GM13977 (cell line): ENCODE data around the gene TMC2.
"Not testable (repeated sequence)": the region's sequence is repeated elsewhere in the genome, so short reads cannot be mapped to it uniquely, and the experiment has no call there.

Experiments
- DNase-seq: peaks from one replicate; pipeline ENCODE4 v3.0.0; 2012; ENCODE audit warnings: low spot score
- in situ Hi-C: fragments of 300-500 bp; cut with MboI; formaldehyde crosslinking; loops from one replicate; pipeline ENCODE4 v1.12.0; 2022; ENCODE audit warnings: low sequenced_read_pairs, low pct_unique_long_range_greater_than_20kb, mixed read lengths, inconsistent platforms; ENCODE audit not compliant: unreplicated experiment
- TF ChIP-seq, protein P1 (sequence below): IDR thresholded peaks from 2 replicates; pipeline ENCODE4 v1.5.1; 2012; ENCODE audit warnings: mild to moderate bottlenecking, control low read depth; ENCODE audit not compliant: insufficient read depth; ENCODE audit errors: extremely low read depth, missing control alignments

TMC2 gene

DNA sequence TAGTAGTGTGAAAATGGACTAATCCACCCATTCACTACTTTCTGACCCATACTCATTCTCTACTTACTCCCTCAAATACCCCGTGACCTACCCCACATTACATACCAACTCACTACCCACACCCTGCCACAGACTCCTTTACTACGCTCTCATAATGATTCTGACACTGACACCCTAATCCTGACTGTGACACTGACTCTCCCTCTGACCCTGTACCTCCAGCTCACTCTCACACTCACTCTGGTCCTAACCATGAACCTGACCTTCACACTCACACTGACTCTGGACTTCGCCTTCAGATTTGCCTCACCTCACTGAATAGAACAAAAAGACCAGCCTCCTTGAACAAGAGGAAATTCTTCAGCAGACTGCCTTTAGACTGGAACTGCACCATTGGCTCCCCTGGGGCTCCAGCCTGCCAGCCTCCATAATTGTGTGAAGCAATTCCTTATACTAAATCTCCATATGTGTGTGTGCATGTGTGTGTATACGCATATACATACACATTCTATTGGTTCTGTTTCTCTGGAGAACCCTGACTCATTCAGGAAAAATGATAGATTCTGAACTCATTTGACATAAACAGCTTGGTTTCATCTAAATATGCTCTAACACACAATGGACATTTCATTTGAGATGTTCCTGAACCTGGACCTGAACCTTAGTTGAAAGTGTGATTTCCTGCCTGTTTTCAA, 17.1 kb upstream of the TMC2 start:
- in situ Hi-C loops, result no loop called here
- TF ChIP-seq, protein P1, sequence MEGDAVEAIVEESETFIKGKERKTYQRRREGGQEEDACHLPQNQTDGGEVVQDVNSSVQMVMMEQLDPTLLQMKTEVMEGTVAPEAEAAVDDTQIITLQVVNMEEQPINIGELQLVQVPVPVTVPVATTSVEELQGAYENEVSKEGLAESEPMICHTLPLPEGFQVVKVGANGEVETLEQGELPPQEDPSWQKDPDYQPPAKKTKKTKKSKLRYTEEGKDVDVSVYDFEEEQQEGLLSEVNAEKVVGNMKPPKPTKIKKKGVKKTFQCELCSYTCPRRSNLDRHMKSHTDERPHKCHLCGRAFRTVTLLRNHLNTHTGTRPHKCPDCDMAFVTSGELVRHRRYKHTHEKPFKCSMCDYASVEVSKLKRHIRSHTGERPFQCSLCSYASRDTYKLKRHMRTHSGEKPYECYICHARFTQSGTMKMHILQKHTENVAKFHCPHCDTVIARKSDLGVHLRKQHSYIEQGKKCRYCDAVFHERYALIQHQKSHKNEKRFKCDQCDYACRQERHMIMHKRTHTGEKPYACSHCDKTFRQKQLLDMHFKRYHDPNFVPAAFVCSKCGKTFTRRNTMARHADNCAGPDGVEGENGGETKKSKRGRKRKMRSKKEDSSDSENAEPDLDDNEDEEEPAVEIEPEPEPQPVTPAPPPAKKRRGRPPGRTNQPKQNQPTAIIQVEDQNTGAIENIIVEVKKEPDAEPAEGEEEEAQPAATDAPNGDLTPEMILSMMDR, result no peak
- DNase-seq, result no peak

DNA sequence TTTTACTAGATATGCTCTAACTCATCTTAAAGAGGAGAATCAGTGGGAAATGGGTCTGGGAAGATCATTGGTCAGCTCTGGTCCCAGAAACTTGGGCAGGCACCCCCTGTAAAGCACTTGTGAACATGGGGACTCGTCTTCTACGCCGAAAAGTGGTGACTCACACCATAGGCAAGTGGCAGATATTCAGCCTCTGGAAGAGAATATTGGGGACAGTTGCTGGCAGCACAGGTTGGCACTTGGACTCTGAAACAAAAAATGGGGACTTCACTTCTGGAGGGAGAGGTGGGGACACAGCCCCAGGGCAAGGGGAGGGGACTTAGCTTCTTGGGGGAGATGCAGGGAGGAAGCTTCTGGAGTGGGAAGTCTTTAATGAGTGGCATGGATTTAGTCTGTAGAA, 15.8 kb upstream of the TMC2 start:
- no peak for DNase-seq
- in situ Hi-C loops, result no loop called here
- TF ChIP-seq, protein P1, result no peak

DNA sequence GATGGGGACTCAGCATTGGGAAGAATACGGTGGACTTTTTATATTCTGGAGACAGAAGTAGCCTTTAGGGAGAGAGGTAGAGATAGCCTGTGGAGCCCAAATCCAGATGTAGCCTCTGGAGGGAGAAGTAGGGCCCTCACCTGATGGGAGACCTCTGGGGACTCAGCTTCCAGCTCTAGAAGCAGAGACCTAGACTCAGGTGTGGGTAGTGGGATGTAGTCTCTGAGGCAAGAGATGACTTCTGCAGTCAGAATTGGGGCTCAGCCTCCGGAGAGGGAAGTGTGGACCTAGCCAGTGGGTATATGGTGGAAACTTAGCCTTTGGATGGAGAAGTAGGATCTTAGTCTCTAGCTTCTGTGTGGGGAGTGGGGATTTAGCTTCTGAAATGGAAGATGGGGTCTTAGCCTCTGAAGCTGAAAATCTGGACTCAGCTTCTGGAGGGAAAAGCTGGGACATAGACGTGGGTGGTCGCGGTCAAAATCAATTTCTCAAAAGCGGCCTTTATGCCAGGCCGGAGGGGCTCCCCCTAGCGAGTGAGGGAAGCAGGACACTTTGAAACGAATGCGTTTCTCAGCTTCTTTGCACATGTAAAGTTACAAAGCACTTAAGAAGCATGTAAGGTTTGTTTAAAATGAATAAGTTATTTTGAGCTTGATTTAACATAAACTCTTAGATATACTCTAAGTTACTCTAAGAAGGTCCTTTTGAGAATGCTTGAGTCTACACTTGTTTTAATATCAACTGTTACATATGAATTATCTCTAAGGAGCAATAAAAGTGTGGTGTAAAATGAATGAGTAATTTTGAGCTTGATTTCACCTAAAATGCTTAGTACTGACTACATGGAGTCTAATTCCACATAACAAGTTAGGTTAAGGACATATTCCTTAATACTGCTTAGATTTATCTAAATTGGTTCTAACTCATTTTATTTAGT, 14.7 kb upstream of the TMC2 start:
- peak; percentile 48 for DNase-seq
- TF ChIP-seq, protein P1, result peak; percentile 92
- in situ Hi-C loops, result no loop called here

DNA sequence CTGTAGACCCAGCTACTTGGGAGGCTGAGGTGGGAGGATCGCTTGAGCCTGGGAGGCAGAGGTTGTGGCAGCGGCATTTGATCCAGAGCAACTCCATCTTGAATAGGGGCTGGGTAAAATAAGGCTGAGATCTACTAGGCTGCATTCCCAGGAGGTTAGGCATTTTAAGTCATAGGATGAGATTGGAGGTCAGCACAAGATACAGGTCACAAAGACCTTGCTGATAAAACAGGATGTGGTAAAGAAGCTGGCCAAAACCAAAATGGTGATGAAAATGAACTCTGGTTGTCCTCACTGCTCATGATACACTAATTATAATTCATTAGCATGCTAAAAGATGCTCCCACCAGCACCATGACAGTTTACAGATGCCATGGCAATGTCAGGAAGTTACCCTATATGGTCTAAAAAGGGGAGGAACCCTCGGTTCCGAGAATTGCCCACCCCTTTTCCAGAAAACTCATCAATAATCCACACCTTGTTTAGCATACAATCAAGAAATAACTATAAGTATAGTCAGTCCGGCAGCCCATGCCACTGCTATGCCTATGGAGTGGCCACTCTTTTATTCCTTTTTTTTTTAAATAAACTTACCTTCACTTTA, 13.4 kb upstream of the TMC2 start:
- DNase-seq, in situ Hi-C loops: not testable (repeated sequence)

DNA sequence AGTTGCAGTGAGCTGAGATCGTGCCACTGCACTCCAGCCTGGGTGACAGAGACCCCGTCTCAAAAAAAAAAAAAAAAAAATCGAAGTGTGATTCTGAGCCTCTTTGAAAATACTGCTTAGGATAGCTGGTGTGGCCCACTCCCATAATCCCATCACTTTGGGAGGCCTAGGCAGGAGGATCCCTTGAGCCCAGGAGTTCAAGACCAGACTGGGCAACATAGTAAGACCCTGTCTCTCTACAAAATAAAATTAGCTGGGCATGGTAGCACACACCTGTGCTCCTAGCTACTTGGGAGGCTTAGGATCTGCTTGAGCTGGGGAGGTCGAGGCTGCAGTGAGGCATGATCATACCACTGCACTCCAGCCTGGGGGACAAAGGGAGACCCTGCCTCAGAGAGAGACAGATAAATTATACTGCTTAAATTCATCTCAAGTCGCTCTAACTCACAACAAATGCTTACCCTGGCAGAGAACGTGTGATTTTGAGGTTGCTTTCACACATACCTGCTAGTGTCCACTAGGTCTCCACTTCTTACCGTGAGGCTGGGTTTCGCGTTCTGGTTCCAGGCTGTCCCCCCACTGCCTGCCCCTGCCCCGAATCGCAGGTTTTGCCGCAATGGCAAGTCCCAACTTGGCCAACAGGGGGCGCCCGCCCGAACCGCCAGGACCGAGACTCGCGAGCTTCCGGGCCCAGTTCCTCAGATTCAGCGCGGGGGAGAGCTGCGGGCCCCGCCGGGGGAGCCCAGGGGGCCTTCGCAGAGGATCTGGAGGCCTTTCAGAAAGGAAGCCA, 12.3 kb upstream of the TMC2 start:
- peak; percentile 85 for DNase-seq
- in situ Hi-C loops, result no loop called here
- TF ChIP-seq, protein P1, result peak; percentile 93

DNA sequence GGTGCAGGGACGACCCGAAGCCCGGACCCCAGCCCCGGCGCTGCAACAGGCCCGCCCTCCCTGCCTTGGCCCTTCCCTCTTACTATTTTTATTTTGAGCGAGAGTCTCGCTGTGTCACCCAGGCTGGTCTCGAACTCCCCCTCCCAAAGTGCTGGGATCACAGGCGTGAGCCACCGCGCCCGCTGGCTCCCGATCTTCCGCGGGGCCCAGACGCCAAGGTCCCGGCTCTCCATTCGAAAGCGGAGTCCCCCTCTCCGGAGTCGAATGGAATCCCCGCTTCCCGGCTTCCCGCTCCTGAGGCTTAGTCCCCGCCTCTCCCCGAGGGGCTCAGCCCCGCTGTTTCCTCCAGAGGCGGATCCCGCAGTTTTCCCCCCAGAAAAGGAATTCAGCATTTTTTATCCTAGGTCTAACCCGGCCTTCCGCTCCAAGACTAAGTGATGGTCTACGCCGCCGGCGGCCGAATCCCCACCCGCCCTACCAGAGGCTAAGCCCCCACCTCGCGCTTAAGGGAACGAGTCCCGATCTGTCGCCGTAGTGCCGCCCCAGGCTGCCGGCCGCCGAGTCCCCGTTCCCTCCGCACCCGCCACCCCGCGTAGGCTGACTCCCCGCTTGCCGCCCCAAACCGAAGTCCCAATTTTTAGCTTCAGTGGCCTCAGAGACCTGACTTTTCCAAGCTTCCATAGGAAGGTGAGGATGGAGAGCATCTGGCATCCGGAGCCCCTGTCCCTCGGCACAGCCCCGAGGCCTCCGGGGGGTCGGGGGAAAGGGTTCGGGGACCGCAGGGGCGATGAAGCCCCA, 11.5 kb upstream of the TMC2 start:
- TF ChIP-seq, protein P1, result no peak
- in situ Hi-C loops, result no loop called here
- DNase-seq, result peak; percentile 46

DNA sequence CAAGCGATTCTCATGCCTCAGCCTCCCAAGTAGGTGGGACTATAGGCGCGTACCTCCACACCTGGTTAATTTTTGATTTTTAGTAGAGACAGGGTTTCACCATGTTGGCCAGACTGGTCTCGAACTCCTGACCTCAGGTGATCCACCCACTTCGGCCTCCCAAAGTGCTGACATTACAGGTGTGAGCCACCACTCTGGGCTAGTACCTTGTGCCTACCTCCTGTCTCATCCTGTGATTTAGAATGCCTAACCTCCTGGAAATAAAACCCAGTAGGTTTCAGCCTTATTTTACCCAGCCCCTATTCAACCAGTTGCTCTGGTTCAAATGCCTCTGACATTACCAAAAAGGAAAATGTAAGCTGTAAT, 10.2 kb upstream of the TMC2 start:
- in situ Hi-C loops, result not testable (repeated sequence)

More for the DNA sequence above, 10.2 kb upstream of the TMC2 start:
- DNase-seq, result not testable (repeated sequence)
